M059J (cell line): ENCODE measurements around the gene HAX1. TPM values are rescaled to one million over a fixed set of nuclear protein-coding genes. Genes with fewer than 3 reads are reported as not detected.
"Not testable (repeated sequence)": the region's sequence is repeated elsewhere in the genome, so short reads cannot be mapped to it uniquely, and the experiment has no call there.

Experiments used
- DNase-seq: peaks from one replicate; pipeline ENCODE4 v3.0.0-alpha.2; 2012; ENCODE audit warnings: low read depth
- total RNA-seq: library from RNA; depleted of rRNA; stranded (reverse); fragments of >200 nt; shearing (Covaris generic); gene quantifications from 2 replicates; pipeline ENCODE4 v1.2.3, GENCODE V29; 2014

Gene HAX1
- total RNA-seq, 1 experiment from 2014 or later = 123 TPM

DNA sequence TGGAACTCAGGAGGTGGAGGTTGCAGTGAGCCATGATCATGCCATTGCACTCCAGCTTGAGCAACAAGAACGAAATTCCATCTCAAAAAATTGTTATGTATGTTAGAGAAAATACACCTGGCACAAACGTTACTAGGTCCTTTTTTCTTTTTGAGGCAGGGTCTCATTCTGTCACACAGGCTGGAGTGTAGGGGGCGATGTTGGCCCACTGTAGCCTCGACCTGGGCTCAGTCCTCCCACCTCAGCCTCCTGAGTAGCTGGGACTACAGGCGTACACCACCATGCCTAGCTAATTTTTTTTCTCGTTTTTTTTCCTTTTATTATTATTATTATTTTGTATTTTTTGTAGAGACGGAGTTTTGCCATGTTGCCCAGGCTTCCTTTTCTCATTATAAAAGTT, 4.4 kb downstream of the HAX1 start:
- no peak for DNase-seq

- not testable (repeated sequence) for DNase-seq
Observed at GRCh38 chr1:154287591-154287990, 15.2 kb downstream of the HAX1 start.

GRCh38 chr1:154288661-154289060, 16.2 kb downstream of the HAX1 start:
- DNase-seq = peak; percentile 32

- DNase-seq = no peak
Observed at GRCh38 chr1:154290921-154291320, 18.5 kb downstream of the HAX1 start.

GRCh38 chr1:154295408-154296235, 23.2 kb downstream of the HAX1 start:
- DNase-seq = no peak

GRCh38 chr1:154301582-154301981, 29.2 kb downstream of the HAX1 start:
- no peak for DNase-seq

GRCh38 chr1:154304664-154305337, 32.4 kb downstream of the HAX1 start:
- peak; percentile 30 for DNase-seq

- DNase-seq = peak; percentile 60
Observed at GRCh38 chr1:154306151-154306550, 33.7 kb downstream of the HAX1 start.

DNA sequence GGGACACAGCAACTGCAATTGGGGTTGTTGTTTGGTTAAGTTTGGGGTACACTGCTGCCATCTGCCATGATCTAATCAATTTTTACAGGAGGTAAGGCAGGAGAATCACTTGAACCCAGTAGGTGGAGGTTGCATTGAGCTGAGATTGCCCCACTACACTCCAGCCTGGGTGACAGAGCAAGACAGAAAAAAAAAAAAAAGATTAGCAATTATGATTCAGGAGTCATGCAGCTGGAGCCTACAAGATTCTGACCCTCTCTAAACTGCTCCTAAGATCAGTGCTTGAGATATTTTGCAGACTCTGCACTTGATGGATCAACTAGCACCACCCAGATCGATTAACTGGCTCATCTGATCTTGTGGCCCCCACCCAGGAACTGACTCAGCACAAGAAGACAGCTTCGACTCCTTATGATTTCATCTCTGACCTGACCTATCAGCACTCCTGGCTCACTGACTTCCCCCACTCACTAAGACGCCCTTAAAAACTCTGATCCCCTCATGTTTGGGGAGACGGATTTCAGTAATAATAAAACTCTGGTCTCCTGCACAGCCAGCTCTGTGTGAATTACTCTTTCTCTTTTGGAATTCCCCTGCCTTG, 35.3 kb downstream of the HAX1 start:
- DNase-seq = not testable (repeated sequence)

DNA sequence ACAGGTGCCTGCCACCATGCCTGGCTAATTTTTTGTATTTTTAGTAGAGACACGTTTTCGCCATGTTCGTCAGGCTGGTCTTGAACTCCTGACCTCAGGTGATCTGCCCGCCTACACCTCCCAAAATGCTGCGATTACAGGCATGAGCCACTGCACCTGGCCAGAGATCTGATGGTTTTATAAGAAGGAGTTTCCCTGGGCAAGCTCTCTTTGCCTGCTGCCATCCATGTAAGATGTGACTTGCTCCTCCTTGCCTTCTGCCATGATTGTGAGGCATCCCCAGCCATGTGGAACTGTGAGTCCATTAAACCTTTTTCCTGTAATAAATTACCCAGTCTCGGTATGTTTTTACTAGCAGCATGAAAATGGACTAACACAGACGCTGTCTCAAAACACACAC, 36.7 kb downstream of the HAX1 start:
- DNase-seq = not testable (repeated sequence)

DNA sequence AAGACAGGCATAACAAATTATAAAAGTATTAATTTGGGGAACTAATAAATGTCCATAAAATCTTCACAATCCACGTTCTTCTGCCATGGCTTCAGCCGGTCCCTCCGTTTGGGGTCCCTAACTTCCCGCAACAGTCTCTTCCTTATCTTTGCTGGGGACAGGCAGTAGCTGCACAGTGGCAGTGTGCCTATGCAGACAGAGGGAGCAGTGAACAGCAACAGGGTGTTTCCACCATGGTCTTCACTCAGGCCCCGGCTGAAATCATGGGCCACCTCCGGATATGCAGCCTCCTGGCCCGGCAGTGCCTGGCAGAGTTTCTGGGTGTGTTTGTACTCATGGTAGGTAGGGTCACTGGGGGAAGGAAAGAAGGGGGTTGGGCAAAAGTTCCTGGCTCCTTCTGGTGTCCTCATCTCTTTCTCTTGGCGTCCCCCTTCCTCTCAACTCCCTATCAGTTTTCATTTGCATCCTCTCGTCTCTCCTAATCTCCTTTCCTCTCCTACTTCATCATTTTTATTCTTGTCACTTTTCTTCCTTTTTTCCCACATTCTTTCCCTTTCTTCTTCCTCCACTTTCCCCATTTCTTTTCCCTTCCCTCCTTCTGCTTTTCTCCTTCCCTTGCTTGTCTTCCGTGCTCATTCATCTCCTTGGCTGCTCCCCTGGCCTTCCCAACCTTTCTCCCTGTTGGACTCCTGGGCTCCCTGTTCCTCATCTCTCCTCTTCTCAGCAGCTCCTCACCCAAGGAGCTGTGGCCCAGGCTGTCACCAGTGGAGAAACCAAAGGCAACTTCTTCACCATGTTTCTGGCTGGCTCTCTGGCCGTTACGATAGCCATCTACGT, 40.0 kb downstream of the HAX1 start:
- DNase-seq = not testable (repeated sequence)

- DNase-seq = no peak
Observed at GRCh38 chr1:154313066-154313356, 40.6 kb downstream of the HAX1 start.

- not testable (repeated sequence) for DNase-seq
Observed at GRCh38 chr1:154314226-154314625, 41.8 kb downstream of the HAX1 start.

DNA sequence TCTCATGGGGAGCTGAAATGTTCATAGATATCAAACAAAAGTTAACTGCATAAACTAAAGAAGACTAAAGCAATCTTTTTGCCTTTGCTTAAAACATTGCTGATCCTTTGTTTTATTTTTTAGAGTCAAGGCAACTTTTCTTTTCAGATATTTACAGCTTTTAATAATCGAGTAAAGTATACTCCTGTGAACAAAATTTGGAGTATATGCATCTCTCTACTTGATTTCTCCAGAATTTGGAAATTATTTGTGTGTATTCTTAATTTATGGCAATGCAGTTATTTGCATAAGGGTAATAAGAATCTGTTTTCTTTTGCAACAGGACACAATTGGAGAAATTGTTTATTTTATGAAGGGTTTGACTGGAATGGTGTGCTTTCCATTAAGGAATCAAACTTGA, 44.3 kb downstream of the HAX1 start:
- DNase-seq = no peak

- peak; percentile 49 for DNase-seq
Observed at GRCh38 chr1:154318386-154318785, 46.0 kb downstream of the HAX1 start.

DNA sequence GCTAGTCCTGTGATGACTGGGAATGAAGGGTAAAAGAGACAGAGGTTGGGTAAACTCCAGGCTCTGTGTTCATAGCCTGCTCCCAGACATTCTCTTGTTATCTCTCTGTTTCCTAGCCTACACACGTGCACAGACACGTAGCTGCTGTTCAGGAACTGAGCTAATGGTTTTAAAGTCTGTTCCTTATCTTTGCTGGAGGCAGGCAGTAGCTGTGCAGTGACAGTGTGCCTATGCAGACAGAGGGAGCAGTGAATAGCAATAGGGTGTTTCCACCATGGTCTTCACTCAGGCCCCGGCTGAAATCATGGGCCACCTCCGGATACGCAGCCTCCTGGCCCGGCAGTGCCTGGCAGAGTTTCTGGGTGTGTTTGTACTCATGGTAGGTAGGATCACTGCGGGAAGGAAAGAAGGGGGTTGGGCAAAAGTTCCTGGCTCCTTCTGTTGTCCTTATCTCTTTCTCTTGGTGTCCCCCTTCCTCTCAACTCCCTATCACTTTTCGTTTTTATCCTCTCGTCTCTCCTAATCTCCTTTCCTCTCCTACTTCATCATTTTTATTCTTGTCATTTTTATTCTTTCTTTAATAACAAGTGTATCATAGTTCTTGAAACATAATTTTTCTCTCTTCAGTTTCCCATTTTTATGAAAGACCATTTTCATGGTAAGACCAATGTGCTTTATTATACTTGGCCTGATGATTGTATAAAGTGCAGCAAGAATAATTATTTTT, 48.6 kb downstream of the HAX1 start, which contains the start of gene AQP10:
Gene AQP10, plus strand, starts transcription at position 212 of the 727 bp plus-strand sequence. Its CDS starts 63 bp downstream, at position 275.
- DNase-seq = no peak

GRCh38 chr1:154321609-154321934, 49.1 kb downstream of the HAX1 start:
- not testable (repeated sequence) for DNase-seq

GRCh38 chr1:154323493-154323892, 51.1 kb downstream of the HAX1 start:
- DNase-seq = no peak

- no peak for DNase-seq
Observed at GRCh38 chr1:154324241-154324640, 51.8 kb downstream of the HAX1 start.

DNA sequence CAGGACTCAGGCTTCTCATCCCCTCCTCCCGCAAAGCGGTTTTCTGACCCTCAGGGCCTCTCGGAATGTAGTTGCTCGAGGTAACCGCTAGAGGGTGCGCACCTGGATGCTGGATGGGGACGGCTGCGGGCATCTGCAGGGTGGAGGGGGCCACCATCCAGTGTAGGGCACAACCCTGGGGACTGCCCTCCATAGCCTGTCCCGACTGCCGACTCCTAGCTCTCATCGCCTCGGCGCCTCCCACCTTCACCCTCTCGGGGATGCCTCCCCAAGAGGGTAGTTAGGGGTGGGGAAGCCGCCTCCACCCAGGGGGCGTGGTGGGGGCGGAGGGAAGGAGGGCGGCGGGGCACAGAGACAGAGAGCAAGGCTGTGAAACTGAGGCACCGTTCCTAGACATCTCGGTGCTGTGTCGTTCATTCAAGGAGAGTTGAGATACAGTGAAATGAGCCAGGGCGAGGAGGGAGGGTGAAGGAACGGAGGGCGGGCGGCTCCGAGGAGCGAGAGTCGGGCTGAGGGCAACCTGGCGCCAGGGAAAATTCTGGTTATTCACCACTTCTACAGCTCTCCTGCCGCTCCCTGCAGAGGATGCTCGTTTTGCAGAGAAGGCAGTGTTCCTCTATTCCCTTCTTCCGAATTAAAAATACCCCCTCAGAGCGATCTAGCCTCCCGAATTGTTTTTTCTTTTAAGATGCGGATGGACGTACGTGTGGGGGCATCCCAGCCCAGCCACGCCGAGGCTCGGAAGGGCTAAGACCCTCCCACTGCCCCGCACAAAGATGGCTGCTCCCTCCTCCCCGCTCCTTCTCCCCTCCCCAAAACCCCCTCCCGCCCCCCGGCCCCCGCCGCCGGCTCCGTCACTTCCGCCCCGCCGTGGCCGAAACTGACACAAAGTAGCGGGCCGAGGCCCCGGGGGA, 52.5 kb downstream of the HAX1 start, which contains the start of gene ATP8B2:
Gene ATP8B2, plus strand, starts transcription at position 857 of the 914 bp plus-strand sequence. CDS start 2,617 bp downstream, outside the sequence.
- DNase-seq = peak; percentile 77
